Measurements from ENCODE around the gene MYO16.
A peak's percentile ranks its signal among the peaks of the same experiment; 100 is the strongest.
"Not testable (repeated sequence)": the region's sequence is repeated elsewhere in the genome, so short reads cannot be mapped to it uniquely, and the experiment has no call there.

MYO16 gene

DNA sequence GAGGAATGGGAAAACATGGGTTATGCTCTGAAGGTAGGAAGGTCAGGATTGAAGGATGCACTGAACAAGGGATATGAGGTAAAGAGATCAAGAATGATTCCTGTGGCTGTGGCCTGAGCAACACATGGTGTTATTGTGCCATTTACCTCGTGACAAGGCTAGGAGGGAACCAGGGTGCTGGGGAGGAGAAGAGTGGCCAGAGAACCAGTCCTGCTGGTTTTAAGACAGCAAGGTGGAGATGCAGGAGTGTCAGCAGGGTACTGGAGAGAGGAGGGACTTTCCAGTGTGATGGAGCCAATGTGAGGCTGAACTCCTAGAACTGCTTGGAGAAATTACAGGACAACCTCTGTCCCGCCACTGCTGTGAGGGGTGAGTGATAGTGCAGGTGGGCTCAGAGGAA is 282.4 kb downstream of the MYO16 start:
- TF ChIP-seq, protein P1, sequence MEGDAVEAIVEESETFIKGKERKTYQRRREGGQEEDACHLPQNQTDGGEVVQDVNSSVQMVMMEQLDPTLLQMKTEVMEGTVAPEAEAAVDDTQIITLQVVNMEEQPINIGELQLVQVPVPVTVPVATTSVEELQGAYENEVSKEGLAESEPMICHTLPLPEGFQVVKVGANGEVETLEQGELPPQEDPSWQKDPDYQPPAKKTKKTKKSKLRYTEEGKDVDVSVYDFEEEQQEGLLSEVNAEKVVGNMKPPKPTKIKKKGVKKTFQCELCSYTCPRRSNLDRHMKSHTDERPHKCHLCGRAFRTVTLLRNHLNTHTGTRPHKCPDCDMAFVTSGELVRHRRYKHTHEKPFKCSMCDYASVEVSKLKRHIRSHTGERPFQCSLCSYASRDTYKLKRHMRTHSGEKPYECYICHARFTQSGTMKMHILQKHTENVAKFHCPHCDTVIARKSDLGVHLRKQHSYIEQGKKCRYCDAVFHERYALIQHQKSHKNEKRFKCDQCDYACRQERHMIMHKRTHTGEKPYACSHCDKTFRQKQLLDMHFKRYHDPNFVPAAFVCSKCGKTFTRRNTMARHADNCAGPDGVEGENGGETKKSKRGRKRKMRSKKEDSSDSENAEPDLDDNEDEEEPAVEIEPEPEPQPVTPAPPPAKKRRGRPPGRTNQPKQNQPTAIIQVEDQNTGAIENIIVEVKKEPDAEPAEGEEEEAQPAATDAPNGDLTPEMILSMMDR (IDR thresholded peaks at IDR 0.05; ENCODE audit: poor library complexity, severe bottlenecking): no peak
- H3K4me1 ChIP-seq (ENCODE audit: insufficient read depth, poor library complexity, severe bottlenecking): peaks cover 15% of the 10 kb centered on the region
- no peak overlapping the region for H3K4me3 ChIP-seq (ENCODE audit: severe bottlenecking)
- no peaks in the 10 kb centered on the region for H3K36me3 ChIP-seq (ENCODE audit: low read depth)
- H3K27me3 ChIP-seq (ENCODE audit: insufficient read depth, poor library complexity, severe bottlenecking): no peaks in the 10 kb centered on the region
- H3K27ac ChIP-seq (ENCODE audit: poor library complexity, severe bottlenecking): no peak overlapping the region
- ATAC-seq (ENCODE audit: low read depth) (no peak), DNase-seq (ENCODE audit: low spot score) (no peak)
- no peaks in the 10 kb centered on the region for H3K9me3 ChIP-seq (ENCODE audit: severe bottlenecking)

DNA sequence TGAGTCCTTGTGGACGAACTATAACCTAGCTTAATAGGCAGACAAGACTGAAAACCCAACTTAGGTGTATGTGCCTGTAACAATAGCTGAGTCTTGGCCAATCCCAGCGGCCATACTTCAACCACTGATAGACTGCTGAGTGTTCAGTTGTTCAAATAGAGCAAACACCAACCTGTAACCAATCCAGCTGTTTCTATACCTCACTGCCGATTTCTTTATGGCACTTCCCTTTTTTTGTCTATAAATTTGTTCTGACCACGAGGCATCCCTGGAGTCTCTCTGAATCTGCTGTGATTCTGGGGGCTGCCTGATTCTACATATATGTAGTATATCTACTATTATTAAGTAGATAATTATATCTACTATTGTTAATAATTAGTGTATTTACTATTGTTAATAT is 284.3 kb downstream of the MYO16 start:
- not testable (repeated sequence) for H3K27me3 ChIP-seq (ENCODE audit: insufficient read depth, poor library complexity, severe bottlenecking); H3K9me3 ChIP-seq (ENCODE audit: severe bottlenecking); H3K27ac ChIP-seq (ENCODE audit: poor library complexity, severe bottlenecking); H3K36me3 ChIP-seq (ENCODE audit: low read depth); H3K4me3 ChIP-seq (ENCODE audit: severe bottlenecking); ATAC-seq (ENCODE audit: low read depth); DNase-seq (ENCODE audit: low spot score)
- peaks cover 15% of the 10 kb centered on the region for H3K4me1 ChIP-seq (ENCODE audit: insufficient read depth, poor library complexity, severe bottlenecking)

DNA sequence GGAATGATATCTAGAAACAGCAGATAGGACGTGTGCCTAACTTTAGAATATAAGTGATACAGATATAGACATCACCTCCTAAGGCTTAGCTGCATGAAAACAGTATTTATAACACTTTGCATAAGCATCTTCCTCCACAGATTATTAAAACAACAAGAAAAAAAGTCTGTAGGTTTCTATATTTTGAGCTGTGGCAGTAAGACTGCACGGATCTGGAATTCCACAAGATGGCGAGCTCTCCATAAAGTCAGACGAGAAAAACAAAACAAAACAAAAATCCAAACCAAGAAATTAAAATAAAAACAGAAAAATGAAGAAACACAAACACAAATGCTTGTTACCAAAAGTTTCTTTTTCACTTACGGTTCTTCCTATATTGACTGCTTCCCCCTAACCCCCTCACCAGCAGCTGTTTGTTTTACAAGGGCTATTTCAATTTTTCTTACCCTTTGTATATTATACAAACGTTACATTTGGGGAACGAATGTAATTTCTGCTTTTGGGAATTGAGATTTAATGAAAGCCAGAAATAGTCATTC is 285.8 kb downstream of the MYO16 start:
- no peak overlapping the region for H3K27ac ChIP-seq (ENCODE audit: poor library complexity, severe bottlenecking)
- ATAC-seq (ENCODE audit: low read depth): no peak

DNA sequence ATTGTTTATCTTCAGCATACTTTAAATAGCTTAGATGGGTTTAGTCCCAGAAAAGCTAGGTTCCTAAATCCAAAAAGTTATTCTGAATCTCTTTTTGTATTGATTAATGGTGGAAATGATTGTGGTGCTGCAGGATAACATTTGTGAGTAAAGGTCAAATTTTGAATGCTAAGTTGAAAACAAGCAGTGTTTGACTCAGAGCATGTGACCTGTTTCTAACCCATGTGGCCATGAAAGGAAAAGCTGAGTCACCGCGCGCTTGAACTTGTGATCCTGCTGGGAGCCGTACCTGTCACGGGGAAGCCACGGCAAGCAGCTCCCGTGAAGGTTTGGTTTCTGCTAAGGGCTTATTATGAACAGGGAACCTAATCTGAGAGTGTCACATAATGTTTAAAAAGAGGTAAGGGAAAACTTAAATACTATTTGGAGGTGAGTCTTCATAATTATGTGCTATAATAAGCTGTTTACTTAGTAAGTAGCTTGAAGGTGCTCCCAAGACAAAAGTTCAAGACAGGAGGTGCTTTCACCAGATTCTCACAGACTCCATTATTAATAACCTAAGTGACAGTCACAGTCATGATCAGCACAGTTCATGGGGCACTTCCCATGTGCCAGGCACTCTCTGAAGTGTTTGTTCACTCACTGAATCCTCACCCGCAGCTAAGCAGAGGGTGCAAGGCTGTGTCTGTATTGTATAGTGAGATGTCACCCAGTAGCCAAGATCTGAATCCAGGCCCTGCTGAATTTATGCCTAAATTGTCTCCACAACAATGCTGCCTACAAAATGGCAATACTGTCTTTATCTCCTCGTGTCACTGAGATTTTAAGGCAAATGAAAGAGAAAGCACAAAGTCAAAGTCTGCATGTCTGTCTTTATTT is 286.5 kb downstream of the MYO16 start:
- Histone ChIP-seq H3K27me3 (ENCODE audit: insufficient read depth, poor library complexity, severe bottlenecking) (no peaks in the 10 kb centered on the region), H3K9me3 (ENCODE audit: severe bottlenecking) (no peaks in the 10 kb centered on the region), H3K36me3 (ENCODE audit: low read depth) (no peaks in the 10 kb centered on the region), H3K4me3 (ENCODE audit: severe bottlenecking) (no peak overlapping the region), H3K4me1 (ENCODE audit: insufficient read depth, poor library complexity, severe bottlenecking) (peaks cover 27% of the 10 kb centered on the region), H3K27ac (ENCODE audit: poor library complexity, severe bottlenecking) (no peak overlapping the region)
- TF ChIP-seq, protein P1 (IDR thresholded peaks at IDR 0.05; ENCODE audit: poor library complexity, severe bottlenecking): no peak
- ATAC-seq (ENCODE audit: low read depth): peak; percentile 86
- peak; percentile 85 for DNase-seq (ENCODE audit: low spot score)

More for the DNA sequence above, 285.8 kb downstream of the MYO16 start:
- Histone ChIP-seq H3K4me1 (ENCODE audit: insufficient read depth, poor library complexity, severe bottlenecking) (peaks cover 27% of the 10 kb centered on the region), H3K9me3 (ENCODE audit: severe bottlenecking) (no peaks in the 10 kb centered on the region), H3K36me3 (ENCODE audit: low read depth) (no peaks in the 10 kb centered on the region), H3K27me3 (ENCODE audit: insufficient read depth, poor library complexity, severe bottlenecking) (no peaks in the 10 kb centered on the region), H3K4me3 (ENCODE audit: severe bottlenecking) (no peak overlapping the region)
- DNase-seq (ENCODE audit: low spot score): no peak
- TF ChIP-seq, protein P1 (IDR thresholded peaks at IDR 0.05; ENCODE audit: poor library complexity, severe bottlenecking): peak; percentile 75

DNA sequence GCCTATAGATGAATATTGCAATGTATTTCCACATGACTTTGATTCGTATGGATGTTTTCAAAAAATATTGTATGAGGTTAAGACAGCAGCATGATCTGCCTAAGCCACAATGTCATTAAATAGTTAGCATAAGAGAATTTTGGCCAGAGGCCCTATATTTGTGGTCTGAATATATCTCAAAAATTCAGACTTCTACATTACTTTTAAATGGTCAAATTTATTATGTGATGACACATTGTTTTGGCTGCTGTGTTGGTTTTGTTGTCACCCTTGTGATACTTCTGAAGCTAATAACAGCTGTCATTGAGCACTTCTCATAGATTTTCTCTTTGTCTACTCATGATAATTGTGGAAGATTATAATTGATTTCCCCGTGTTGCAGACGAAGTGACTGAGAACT is 288.2 kb downstream of the MYO16 start:
- no peak overlapping the region for H3K27ac ChIP-seq (ENCODE audit: poor library complexity, severe bottlenecking)
- no peaks in the 10 kb centered on the region for H3K27me3 ChIP-seq (ENCODE audit: insufficient read depth, poor library complexity, severe bottlenecking)
- no peaks in the 10 kb centered on the region for H3K9me3 ChIP-seq (ENCODE audit: severe bottlenecking)
- peaks cover 27% of the 10 kb centered on the region for H3K4me1 ChIP-seq (ENCODE audit: insufficient read depth, poor library complexity, severe bottlenecking)
- ATAC-seq (ENCODE audit: low read depth) (no peak), DNase-seq (ENCODE audit: low spot score) (no peak)
- TF ChIP-seq, protein P1 (IDR thresholded peaks at IDR 0.05; ENCODE audit: poor library complexity, severe bottlenecking): no peak
- H3K4me3 ChIP-seq (ENCODE audit: severe bottlenecking): no peak overlapping the region
- H3K36me3 ChIP-seq (ENCODE audit: low read depth): no peaks in the 10 kb centered on the region
